PFSK-1 (cell line): ENCODE data around the gene POU6F2.

Source experiments
- FOXP2 ChIP-seq: optimal IDR thresholded peaks from 2 replicates; pipeline ENCODE3; 2011; ENCODE audit warnings: borderline replicate concordance, control low read depth, inconsistent platforms; ENCODE audit not compliant: insufficient read depth; ENCODE audit errors: extremely low read length, extremely low read depth
- POLR2AphosphoS5 ChIP-seq: IDR thresholded peaks from 2 replicates; pipeline ENCODE4 v1.6.1; 2012; ENCODE audit warnings: low read depth, mild to moderate bottlenecking, control low read depth, low read length, moderate library complexity
- REST ChIP-seq, 2 experiments: IDR thresholded peaks; 2 replicates each; pipeline versions ENCODE4 v1.6.1 to v1.8.0; 2011 to 2012; ENCODE audit warnings: low read depth in 2 of 2, low read length in 2 of 2, control low read depth in 1 of 2, inconsistent platforms in 1 of 2, mild to moderate bottlenecking in 1 of 2, moderate library complexity in 1 of 2; ENCODE audit not compliant: insufficient read depth in 1 of 2
- SIN3A ChIP-seq: IDR thresholded peaks from 2 replicates; pipeline ENCODE4 v1.6.1; 2012; ENCODE audit warnings: mild to moderate bottlenecking, low read length, moderate library complexity, borderline replicate concordance; ENCODE audit not compliant: insufficient read depth
- TAF1 ChIP-seq: IDR thresholded peaks from 2 replicates; pipeline ENCODE4 v1.6.1; 2012; ENCODE audit warnings: low read length, control low read depth, borderline replicate concordance; ENCODE audit not compliant: insufficient read depth

Gene POU6F2

GRCh38 chr7:39464350-39465054 lies 486.8 kb downstream of the POU6F2 start:
- no peak for TF ChIP-seq REST (IDR thresholded peaks at IDR 0.05; ENCODE audit: insufficient read depth in 1 of 2, low read depth in 2 of 2, low read length in 2 of 2)
- no peak for TF ChIP-seq FOXP2
- TF ChIP-seq SIN3A: no peak
- no peak for TF ChIP-seq TAF1
- no peak for TF ChIP-seq POLR2AphosphoS5

GRCh38 chr7:39465055-39465929 lies 487.6 kb downstream of the POU6F2 start:
- TF ChIP-seq SIN3A (no peak), FOXP2 (no peak), REST (IDR thresholded peaks at IDR 0.05; ENCODE audit: insufficient read depth in 1 of 2, low read depth in 2 of 2, low read length in 2 of 2) (no peak), POLR2AphosphoS5 (no peak), TAF1 (no peak)

- no peak for TF ChIP-seq SIN3A
- TF ChIP-seq POLR2AphosphoS5: no peak
- TF ChIP-seq TAF1: no peak
- TF ChIP-seq REST (IDR thresholded peaks at IDR 0.05; ENCODE audit: insufficient read depth in 1 of 2, low read depth in 2 of 2, low read length in 2 of 2): no peak
These were observed 490.6 kb downstream of the POU6F2 start for GRCh38 chr7:39468261-39468660.

GRCh38 chr7:39468808-39469374 lies 491.2 kb downstream of the POU6F2 start:
- TF ChIP-seq SIN3A: no peak
- TF ChIP-seq POLR2AphosphoS5: no peak
- TF ChIP-seq REST (IDR thresholded peaks at IDR 0.05; ENCODE audit: insufficient read depth in 1 of 2, low read depth in 2 of 2, low read length in 2 of 2): no peak
- TF ChIP-seq TAF1: no peak
- TF ChIP-seq FOXP2: no peak
